Measurements from ENCODE around the gene USP37.
A peak's percentile ranks its signal among the peaks of the same experiment; 100 is the strongest.

USP37 gene
- long read RNA-seq, full-length matches to known transcripts: 20 of 71 reads
- long read RNA-seq, partial matches to known transcripts: 20 of 71 reads
- long read RNA-seq, other reads (novel, unspliced or antisense): 31 of 71 reads

- H3K4me3 ChIP-seq (replicated peaks; ENCODE audit: insufficient read depth, low read length): peak within 1 kb of the TSS; percentile 76
- H3K27me3 ChIP-seq (ENCODE audit: insufficient read depth, poor library complexity, severe bottlenecking): no peaks in the 10 kb centered on the region
- TF ChIP-seq REST (IDR thresholded peaks at IDR 0.05; ENCODE audit: insufficient replicate concordance, low read depth): peak; percentile 18
- TF ChIP-seq SPI1 (IDR thresholded peaks at IDR 0.05; ENCODE audit: borderline replicate concordance, low read depth): no peak; the same call in 1 of the 2 replicates
- TF ChIP-seq GABPA (IDR thresholded peaks at IDR 0.05; ENCODE audit: low read depth): 0 out of 2 replicates have a peak, but pooled peaks have one; percentile 39
- TF ChIP-seq POLR2AphosphoS5 (IDR thresholded peaks at IDR 0.05; ENCODE audit: low read depth): peak; percentile 63; the same call in 1 of the 2 replicates
Observed at GRCh38 chr2:218568190-218569037, at the start of gene USP37, which contains the start of gene CNOT9. USP37 (minus strand) TSS chr2:218568351; CDS start chr2:218558653, 9,698 bp downstream. CNOT9 (plus strand) TSS chr2:218568839; CDS start chr2:218568955, 116 bp downstream.

GRCh38 chr2:218615868-218616315, 47.7 kb upstream of the USP37 start:
- TF ChIP-seq GABPA (IDR thresholded peaks at IDR 0.05; ENCODE audit: low read depth) (no peak), REST (IDR thresholded peaks at IDR 0.05; ENCODE audit: insufficient replicate concordance, low read depth) (no peak), SPI1 (IDR thresholded peaks at IDR 0.05; ENCODE audit: borderline replicate concordance, low read depth) (no peak), CTCF (IDR thresholded peaks at IDR 0.05; ENCODE audit: insufficient read depth, low read length) (no peak), POLR2AphosphoS5 (IDR thresholded peaks at IDR 0.05; ENCODE audit: low read depth) (no peak)
- Histone ChIP-seq H3K27ac (replicated peaks) (no peak overlapping the region), H3K4me3 (replicated peaks; ENCODE audit: insufficient read depth, low read length) (no peak overlapping the region), H3K27me3 (ENCODE audit: insufficient read depth, poor library complexity, severe bottlenecking) (no peaks in the 10 kb centered on the region)
- no peak for DNase-seq (ENCODE audit: low read depth in 1 of 2, low spot score in 1 of 2)

More at GRCh38 chr2:218568190-218569037, at the start of gene USP37, which contains the start of gene CNOT9:
- DNase-seq (ENCODE audit: low read depth in 1 of 2, low spot score in 1 of 2): peak; percentile 97 to 99
- peak within 1 kb of the TSS; percentile 98 for H3K27ac ChIP-seq (replicated peaks)

- H3K27me3 ChIP-seq (ENCODE audit: insufficient read depth, poor library complexity, severe bottlenecking): no peaks in the 10 kb centered on the region
- no peak for DNase-seq (ENCODE audit: low read depth in 1 of 2, low spot score in 1 of 2)
- TF ChIP-seq REST (IDR thresholded peaks at IDR 0.05; ENCODE audit: insufficient replicate concordance, low read depth): no peak
- no peak for TF ChIP-seq GABPA (IDR thresholded peaks at IDR 0.05; ENCODE audit: low read depth)
- no peak for TF ChIP-seq SPI1 (IDR thresholded peaks at IDR 0.05; ENCODE audit: borderline replicate concordance, low read depth)
- no peak for TF ChIP-seq POLR2AphosphoS5 (IDR thresholded peaks at IDR 0.05; ENCODE audit: low read depth)
- no peak for TF ChIP-seq CTCF (IDR thresholded peaks at IDR 0.05; ENCODE audit: insufficient read depth, low read length)
Observed at GRCh38 chr2:218607436-218608115, 39.4 kb upstream of the USP37 start, which contains the start of gene PLCD4. PLCD4 (plus strand) TSS chr2:218607899; CDS start chr2:218615740, 7,841 bp downstream.

More at GRCh38 chr2:218607436-218608115, 39.4 kb upstream of the USP37 start, which contains the start of gene PLCD4:
- Histone ChIP-seq H3K27ac (replicated peaks) (no peak within 1 kb of the TSS), H3K4me3 (replicated peaks; ENCODE audit: insufficient read depth, low read length) (no peak within 1 kb of the TSS)

Data from HL-60 (cell line).